Activated CD4-positive, alpha-beta memory T cell treated with anti-CD3 and anti-CD28 coated beads for 36 hours (primary cell): ENCODE results near the gene OR4P4. TPM values are rescaled to one million over a fixed set of nuclear protein-coding genes. Genes with fewer than 3 reads are reported as not detected.

ENCODE experiments used
- CTCF ChIA-PET: fragments of 350-600 bp; sonication (Branson Sonifier 250); formaldehyde crosslinking; loops from one replicate; lab custom pipeline; 2021; ENCODE audit warnings: antibody characterized with exemption, inconsistent platforms; lab: Charles Lee
- POLR2A ChIA-PET: fragments of 350-600 bp; sonication (Branson Sonifier 250); formaldehyde crosslinking; loops from one replicate; lab custom pipeline; 2021; ENCODE audit warnings: antibody characterized with exemption; lab: Charles Lee
- DNase-seq: peaks from one replicate; pipeline ENCODE4 v3.0.0-alpha.2; 2020
- H3K27ac Mint-ChIP-seq: one replicate; pipeline ENCODE4 v1.8.0; 2021; ENCODE audit warnings: mixed read lengths
- H3K27me3 Mint-ChIP-seq: one replicate; pipeline ENCODE4 v1.8.0; 2021; ENCODE audit warnings: mixed read lengths
- H3K36me3 Mint-ChIP-seq: one replicate; pipeline ENCODE4 v1.8.0; 2021; ENCODE audit warnings: mixed read lengths
- H3K4me1 Mint-ChIP-seq: one replicate; pipeline ENCODE4 v1.8.0; 2021; ENCODE audit warnings: low read depth, mixed read lengths
- H3K4me3 Mint-ChIP-seq: one replicate; pipeline ENCODE4 v1.8.0; 2021; ENCODE audit warnings: mild to moderate bottlenecking, mixed read lengths
- H3K9me3 Mint-ChIP-seq: one replicate; pipeline ENCODE4 v1.8.0; 2021; ENCODE audit warnings: mixed read lengths
- intact Hi-C: fragments of 100-400 bp; cut with micrococcal nuclease; formaldehyde crosslinking; loops from one replicate; pipeline ENCODE4 v1.15.1; 2023
- total RNA-seq, 2 experiments: library from RNA; stranded (reverse); gene quantifications; one replicate each; pipeline ENCODE4 v1.2.3, GENCODE V29; 2021

The OR4P4 gene
- total RNA-seq = not detected

GRCh38 chr11:55634813-55635212, at the start of gene OR4P4:
TSS of gene OR4P4 (plus strand) at chr11:55635113.
- no peaks in the 10 kb centered on the region for H3K36me3 Mint-ChIP-seq
- H3K9me3 Mint-ChIP-seq = peaks cover 23% of the 10 kb centered on the region
- no peaks in the 10 kb centered on the region for H3K27me3 Mint-ChIP-seq
- POLR2A ChIA-PET = no interaction called here
- H3K27ac Mint-ChIP-seq = no peak within 1 kb of the TSS
- H3K4me1 Mint-ChIP-seq = no peaks in the 10 kb centered on the region
- DNase-seq = no peak
- intact Hi-C loops = no loop called here
- H3K4me3 Mint-ChIP-seq = no peak within 1 kb of the TSS
- CTCF ChIA-PET = no interaction called here

GRCh38 chr11:55607545-55607944, 27.4 kb upstream of the OR4P4 start, which contains the start of gene OR4C11:
TSS of gene OR4C11 (minus strand) at chr11:55607645. CDS start at chr11:55604373, 3,272 bp downstream.
- no peak within 1 kb of the TSS for H3K4me3 Mint-ChIP-seq
- peaks cover 22% of the 10 kb centered on the region for H3K9me3 Mint-ChIP-seq
- H3K27me3 Mint-ChIP-seq = no peaks in the 10 kb centered on the region
- no peak for DNase-seq
- CTCF ChIA-PET = no interaction called here
- POLR2A ChIA-PET = no interaction called here
- no peaks in the 10 kb centered on the region for H3K36me3 Mint-ChIP-seq
- H3K27ac Mint-ChIP-seq = no peak within 1 kb of the TSS
- H3K4me1 Mint-ChIP-seq = no peaks in the 10 kb centered on the region
- intact Hi-C loops = loop anchor here (2.0 kb wide), 1 partner anchor 47 kb away; no protein-coding TSS in a partner anchor

DNA sequence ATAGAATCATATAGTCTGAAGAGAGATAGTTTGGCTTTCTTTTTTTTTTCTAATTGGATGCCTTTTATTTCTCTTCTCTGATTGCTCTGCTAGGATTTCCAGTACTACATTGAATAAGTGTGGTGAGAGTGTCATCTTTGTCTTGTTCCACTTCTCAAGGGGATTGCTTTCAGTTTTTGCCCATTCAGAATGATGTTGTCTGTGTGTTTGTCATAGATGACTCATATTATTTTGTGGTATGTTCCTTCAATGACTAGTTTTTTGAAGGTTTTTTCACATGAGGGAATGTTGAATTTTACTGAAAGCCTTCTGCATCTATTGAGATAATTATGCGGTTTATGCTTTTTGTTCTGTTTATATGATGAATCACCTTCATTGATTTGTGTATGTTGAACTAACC, 10.4 kb upstream of the OR4P4 start:
- ChIA-PET POLR2A (interaction anchor here (0.6 kb wide), 1 partner anchor 18 kb away, joined by 3 read pairs; no protein-coding TSS in a partner anchor), CTCF (no interaction called here)
- H3K4me1 Mint-ChIP-seq = no peaks in the 10 kb centered on the region
- H3K27me3 Mint-ChIP-seq = no peaks in the 10 kb centered on the region
- no peaks in the 10 kb centered on the region for H3K36me3 Mint-ChIP-seq
- H3K9me3 Mint-ChIP-seq = peaks cover 58% of the 10 kb centered on the region
- DNase-seq = no peak
- H3K4me3 Mint-ChIP-seq = no peak overlapping the region
- intact Hi-C loops = no loop called here
- H3K27ac Mint-ChIP-seq = no peak overlapping the region

GRCh38 chr11:55648027-55648426, 13.1 kb downstream of the OR4P4 start, which contains the start of gene OR4S2:
TSS of gene OR4S2 (plus strand) at chr11:55648327. CDS start at chr11:55650904, 2,577 bp downstream.
- CTCF ChIA-PET = no interaction called here

DNA sequence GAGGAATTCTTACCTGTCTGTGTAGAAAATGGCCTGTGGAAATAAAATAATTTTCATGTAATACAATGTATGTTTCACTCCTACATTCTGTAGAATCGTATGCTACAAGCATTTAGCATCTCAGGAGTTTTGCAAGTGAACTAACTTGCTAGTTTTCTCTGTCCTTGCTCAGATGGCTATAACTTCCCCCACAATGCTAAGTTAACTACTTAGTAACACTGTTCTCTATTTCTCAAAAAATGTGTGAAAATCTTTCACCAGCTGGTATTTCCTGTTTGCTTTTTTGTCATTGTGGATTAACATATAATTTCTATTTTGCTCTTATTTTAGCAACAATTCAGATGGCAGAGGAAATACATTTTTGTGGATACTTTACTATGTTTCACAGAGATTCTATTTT, 17.6 kb downstream of the OR4P4 start:
- intact Hi-C loops = no loop called here
- ChIA-PET POLR2A (no interaction called here), CTCF (no interaction called here)
- Mint-ChIP-seq H3K4me3 (no peak overlapping the region), H3K4me1 (no peaks in the 10 kb centered on the region), H3K27me3 (no peaks in the 10 kb centered on the region), H3K9me3 (peaks cover 46% of the 10 kb centered on the region), H3K36me3 (no peaks in the 10 kb centered on the region), H3K27ac (no peak overlapping the region)
- DNase-seq = no peak

More at GRCh38 chr11:55648027-55648426, 13.1 kb downstream of the OR4P4 start, which contains the start of gene OR4S2:
- no peak within 1 kb of the TSS for H3K4me3 Mint-ChIP-seq
- peaks cover 52% of the 10 kb centered on the region for H3K9me3 Mint-ChIP-seq
- POLR2A ChIA-PET = no interaction called here
- no peaks in the 10 kb centered on the region for H3K4me1 Mint-ChIP-seq
- H3K27ac Mint-ChIP-seq = no peak within 1 kb of the TSS
- H3K27me3 Mint-ChIP-seq = no peaks in the 10 kb centered on the region
- H3K36me3 Mint-ChIP-seq = no peaks in the 10 kb centered on the region
- DNase-seq = no peak
- intact Hi-C loops = no loop called here

- Mint-ChIP-seq H3K27me3 (no peaks in the 10 kb centered on the region), H3K4me1 (no peaks in the 10 kb centered on the region), H3K4me3 (no peak overlapping the region), H3K9me3 (peaks cover 37% of the 10 kb centered on the region), H3K27ac (no peak overlapping the region), H3K36me3 (no peaks in the 10 kb centered on the region)
- CTCF ChIA-PET = no interaction called here
- intact Hi-C loops = no loop called here
- POLR2A ChIA-PET = no interaction called here
- no peak for DNase-seq
These were observed 20.2 kb downstream of the OR4P4 start for GRCh38 chr11:55655096-55655495.

DNA sequence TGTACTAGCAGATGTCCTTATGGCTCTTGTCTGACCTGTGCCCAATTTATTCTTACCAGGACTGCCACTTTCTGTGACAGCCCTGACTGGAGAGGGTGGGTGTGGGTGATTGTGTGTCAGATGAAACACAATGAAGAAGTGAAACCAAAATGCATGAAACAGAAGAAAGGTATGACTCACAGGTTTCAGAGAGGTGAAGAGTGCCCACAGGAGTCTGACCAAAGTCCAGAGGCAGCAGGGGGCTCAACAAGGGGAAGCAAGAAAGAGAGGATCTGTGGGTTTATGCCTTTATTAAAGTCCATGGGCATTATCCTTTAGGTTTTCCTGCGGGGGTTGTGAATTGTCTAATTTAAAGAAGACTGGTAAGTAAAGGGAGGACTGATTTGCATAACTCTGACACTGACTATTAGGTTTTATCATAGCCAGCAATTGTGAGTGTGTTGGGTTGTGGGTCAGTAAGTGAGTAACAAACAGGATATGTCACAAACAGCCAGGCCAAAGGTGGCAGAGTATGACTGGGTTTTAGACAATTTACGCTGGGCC, 23.2 kb downstream of the OR4P4 start:
- CTCF ChIA-PET = no interaction called here
- intact Hi-C loops = no loop called here
- DNase-seq = no peak
- POLR2A ChIA-PET = no interaction called here
- Mint-ChIP-seq H3K4me1 (no peaks in the 10 kb centered on the region), H3K27ac (no peak overlapping the region), H3K4me3 (no peak overlapping the region), H3K36me3 (no peaks in the 10 kb centered on the region), H3K9me3 (peaks cover 33% of the 10 kb centered on the region), H3K27me3 (no peaks in the 10 kb centered on the region)

GRCh38 chr11:55658608-55659007, 23.7 kb downstream of the OR4P4 start:
- CTCF ChIA-PET = no interaction called here
- intact Hi-C loops = no loop called here
- H3K9me3 Mint-ChIP-seq = peaks cover 33% of the 10 kb centered on the region
- no peaks in the 10 kb centered on the region for H3K4me1 Mint-ChIP-seq
- H3K4me3 Mint-ChIP-seq = no peak overlapping the region
- no peak for DNase-seq
- no peak overlapping the region for H3K27ac Mint-ChIP-seq
- no peaks in the 10 kb centered on the region for H3K36me3 Mint-ChIP-seq
- POLR2A ChIA-PET = no interaction called here
- H3K27me3 Mint-ChIP-seq = no peaks in the 10 kb centered on the region

- no peak within 1 kb of the TSS for H3K27ac Mint-ChIP-seq
- H3K9me3 Mint-ChIP-seq = peaks cover 37% of the 10 kb centered on the region
- H3K27me3 Mint-ChIP-seq = no peaks in the 10 kb centered on the region
- intact Hi-C loops = no loop called here
- ChIA-PET CTCF (no interaction called here), POLR2A (no interaction called here)
- H3K4me1 Mint-ChIP-seq = no peaks in the 10 kb centered on the region
- no peak for DNase-seq
- no peak within 1 kb of the TSS for H3K4me3 Mint-ChIP-seq
- H3K36me3 Mint-ChIP-seq = no peaks in the 10 kb centered on the region
These were observed 27.0 kb downstream of the OR4P4 start, which contains the start of gene OR4C6 for GRCh38 chr11:55661901-55662300. TSS of gene OR4C6 (plus strand) at chr11:55662201. CDS start at chr11:55665167, 2,966 bp downstream.

DNA sequence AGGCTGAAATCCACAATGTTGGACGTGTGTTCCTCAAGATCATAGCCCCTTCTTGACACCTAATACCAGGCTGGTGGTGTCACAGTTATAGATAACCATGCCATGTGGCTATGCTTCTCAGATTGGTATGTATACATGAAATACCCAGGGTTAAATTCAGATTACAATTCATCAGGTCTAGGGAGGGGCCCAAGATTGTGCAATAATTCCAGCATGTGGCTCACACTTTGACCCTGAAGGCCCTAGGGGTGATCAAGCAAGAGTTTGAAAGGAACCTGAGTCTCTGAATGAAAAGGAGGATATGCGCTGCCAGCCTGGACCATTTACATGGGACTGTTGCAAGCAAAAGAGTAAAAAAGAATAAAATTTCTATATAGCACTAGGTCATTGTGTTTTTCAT, 34.5 kb downstream of the OR4P4 start:
- Mint-ChIP-seq H3K27me3 (no peaks in the 10 kb centered on the region), H3K36me3 (no peaks in the 10 kb centered on the region), H3K27ac (no peak overlapping the region), H3K4me3 (no peak overlapping the region), H3K9me3 (peaks cover 30% of the 10 kb centered on the region), H3K4me1 (no peaks in the 10 kb centered on the region)
- CTCF ChIA-PET = no interaction called here
- POLR2A ChIA-PET = no interaction called here
- DNase-seq = no peak
- intact Hi-C loops = no loop called here

GRCh38 chr11:55673860-55674259, 38.9 kb downstream of the OR4P4 start:
- no peak for DNase-seq
- peaks cover 18% of the 10 kb centered on the region for H3K9me3 Mint-ChIP-seq
- POLR2A ChIA-PET = no interaction called here
- H3K27ac Mint-ChIP-seq = no peak overlapping the region
- H3K36me3 Mint-ChIP-seq = no peaks in the 10 kb centered on the region
- no peaks in the 10 kb centered on the region for H3K27me3 Mint-ChIP-seq
- H3K4me1 Mint-ChIP-seq = no peaks in the 10 kb centered on the region
- intact Hi-C loops = no loop called here
- CTCF ChIA-PET = no interaction called here
- no peak overlapping the region for H3K4me3 Mint-ChIP-seq
